A549 (cell line): ENCODE data around the gene NTHL1. TPM values are rescaled to one million over a fixed set of nuclear protein-coding genes. Genes with fewer than 3 reads are reported as not detected.

Experiments used
- ATAC-seq, 2 experiments: fragments of 200-7000 bp in 1 of 2; fragments of >200 bp in 1 of 2; cut with Nextera tagmentation in 1 of 2; cut with Tn5 transposase in 1 of 2; 3 replicates each; pipeline versions ENCODE4 v1.8.0 to v1.9.1; 2018 to 2020; ENCODE audit warnings: mild to moderate bottlenecking in 1 of 2, moderate library complexity in 1 of 2
- CTCF ChIA-PET: fragments of 300-600 bp; sonication (Branson Sonifier 250); formaldehyde crosslinking; extraction: SDS; loops from one replicate; lab custom pipeline; 2021; ENCODE audit warnings: antibody characterized with exemption, inconsistent platforms; lab: Yijun Ruan, JAX
- POLR2A ChIA-PET: fragments of 350-600 bp; formaldehyde crosslinking; extraction: SDS; loops from one replicate; lab custom pipeline; 2021; ENCODE audit warnings: antibody characterized with exemption, inconsistent platforms; lab: Yijun Ruan, JAX
- DNase-seq, 2 experiments: peaks; one replicate each; pipeline versions ENCODE4 v3.0.0 to v3.0.0-alpha.2; 2011 to 2016; ENCODE audit warnings: low read depth in 1 of 2, low spot score in 1 of 2
- FAIRE-seq: peaks from 2 replicates; lab custom pipeline; 2011; peaks lifted over from hg19 to GRCh38; lab: Jason Lieb, UNC
- H3K27ac ChIP-seq, 2 experiments: fragments of >200 bp; sonication (Bioruptor Twin); formaldehyde crosslinking; 3 replicates each; pipeline ENCODE4 v1.5.1; 2016 to 2017
- H3K4me1 ChIP-seq: fragments of >200 bp; sonication (Bioruptor Twin); formaldehyde crosslinking; 3 replicates; pipeline ENCODE4 v1.6.1; 2016
- H3K4me2 ChIP-seq: fragments of >200 bp; sonication (Bioruptor Twin); formaldehyde crosslinking; 3 replicates; pipeline ENCODE4 v1.6.1; 2016
- H3K4me3 ChIP-seq: fragments of >200 bp; sonication (Bioruptor Twin); formaldehyde crosslinking; 3 replicates; pipeline ENCODE4 v1.5.1; 2016
- H3K9me3 ChIP-seq: fragments of >200 bp; sonication (Bioruptor Twin); formaldehyde crosslinking; 3 replicates; pipeline ENCODE4 v1.6.1; 2016
- CBX2 ChIP-seq: fragments of 200-600 bp; sonication (generic); IDR thresholded peaks from 2 replicates; pipeline ENCODE4 v1.6.1; 2016; ENCODE audit warnings: low read depth, mild to moderate bottlenecking, borderline replicate concordance
- CEBPB ChIP-seq, 2 experiments: fragments of >200 bp in 1 of 2; sonication (Bioruptor Twin) in 1 of 2; formaldehyde crosslinking in 1 of 2; IDR thresholded peaks; 2 replicates each; pipeline ENCODE4 v1.6.1; 2012 to 2016
- CHD2 ChIP-seq: fragments of 150-350 bp; IDR thresholded peaks from 2 replicates; pipeline ENCODE4 v1.6.1; 2014; ENCODE audit warnings: low read length; ENCODE audit not compliant: partially characterized antibody
- EHF ChIP-seq: fragments of 250-450 bp; sonication (Bioruptor Pico); IDR thresholded peaks from 2 replicates; pipeline ENCODE4 v1.5.0; 2020; ENCODE audit warnings: mild to moderate bottlenecking
- EP300 ChIP-seq, 2 experiments: fragments of >200 bp; sonication (Bioruptor Twin); formaldehyde crosslinking; IDR thresholded peaks; 2 replicates in 1 of 2; 3 replicates in 1 of 2; pipeline ENCODE4 v1.6.1; 2016 to 2017
- ESRRA ChIP-seq: fragments of 150-350 bp; IDR thresholded peaks from 2 replicates; pipeline ENCODE4 v1.6.1; 2014; ENCODE audit warnings: mild to moderate bottlenecking, low read length, borderline replicate concordance
- FOSB ChIP-seq: fragments of 250-450 bp; sonication (Bioruptor Pico); IDR thresholded peaks from 2 replicates; pipeline ENCODE4 v1.5.0; 2020; ENCODE audit warnings: mild to moderate bottlenecking, moderate library complexity
- FOXS1 ChIP-seq: fragments of 250-450 bp; sonication (Bioruptor Pico); IDR thresholded peaks from 2 replicates; pipeline ENCODE4 v1.5.0; 2020; ENCODE audit warnings: mild to moderate bottlenecking, moderate library complexity
- HDAC2 ChIP-seq: fragments of 200-600 bp; sonication (generic); IDR thresholded peaks from 2 replicates; pipeline ENCODE4 v1.6.1; 2016
- HEYL ChIP-seq: fragments of 250-450 bp; sonication (Bioruptor Pico); IDR thresholded peaks from 2 replicates; pipeline ENCODE4 v1.8.0; 2021; ENCODE audit warnings: mild to moderate bottlenecking, moderate library complexity
- HOXA7 ChIP-seq: fragments of 250-450 bp; sonication (Bioruptor Pico); IDR thresholded peaks from 2 replicates; pipeline ENCODE4 v1.5.0; 2020; ENCODE audit warnings: mild to moderate bottlenecking, moderate library complexity
- HOXB13 ChIP-seq: fragments of 250-450 bp; sonication (Bioruptor Pico); IDR thresholded peaks from 2 replicates; pipeline ENCODE4 v1.5.0; 2020; ENCODE audit warnings: low read depth, mild to moderate bottlenecking, moderate library complexity
- JUN ChIP-seq, 2 experiments: fragments of >200 bp; sonication (Bioruptor Twin); formaldehyde crosslinking; IDR thresholded peaks; 2 replicates in 1 of 2; 3 replicates in 1 of 2; pipeline ENCODE4 v1.6.1; 2016 to 2017
- KDM5A ChIP-seq: fragments of 200-600 bp; sonication (generic); IDR thresholded peaks from 2 replicates; pipeline ENCODE4 v1.6.1; 2016; ENCODE audit warnings: antibody characterized with exemption, mild to moderate bottlenecking
- MAFK ChIP-seq: fragments of 450-650 bp; IDR thresholded peaks from 2 replicates; pipeline ENCODE4 v1.6.1; 2014; ENCODE audit not compliant: partially characterized antibody
- MYC ChIP-seq: IDR thresholded peaks from 2 replicates; pipeline ENCODE4 v1.6.1; 2012; ENCODE audit warnings: mild to moderate bottlenecking, inconsistent platforms, low read length, improper control_type of control experiment, borderline replicate concordance
- PHF8 ChIP-seq: fragments of 200-600 bp; sonication (generic); IDR thresholded peaks from 2 replicates; pipeline ENCODE4 v1.6.1; 2016; ENCODE audit warnings: low read depth, mild to moderate bottlenecking, antibody characterized with exemption, moderate library complexity, borderline replicate concordance
- POLR2A ChIP-seq: IDR thresholded peaks from 2 replicates; pipeline ENCODE4 v1.6.1; 2012; ENCODE audit warnings: mild to moderate bottlenecking, low read length
- POLR2AphosphoS2 ChIP-seq: conservative IDR thresholded peaks from 2 replicates; pipeline ENCODE4 v1.6.1; 2012; ENCODE audit warnings: low read length, improper control_type of control experiment, inconsistent platforms
- RAD21 ChIP-seq, 2 experiments: fragments of >200 bp in 1 of 2; sonication (Bioruptor Twin) in 1 of 2; formaldehyde crosslinking in 1 of 2; IDR thresholded peaks in 1 of 2; conservative IDR thresholded peaks in 1 of 2; 2 replicates in 1 of 2; 3 replicates in 1 of 2; pipeline ENCODE4 v1.6.1; 2012 to 2018; ENCODE audit warnings: inconsistent platforms in 1 of 2
- RARB ChIP-seq: fragments of 250-450 bp; sonication (Bioruptor Pico); IDR thresholded peaks from 2 replicates; pipeline ENCODE4 v1.8.0; 2021; ENCODE audit warnings: mild to moderate bottlenecking, moderate library complexity
- SMC3 ChIP-seq: fragments of >200 bp; sonication (Bioruptor Twin); formaldehyde crosslinking; IDR thresholded peaks from 3 replicates; pipeline ENCODE4 v1.6.1; 2018; ENCODE audit warnings: inconsistent platforms
- SREBF2 ChIP-seq: fragments of 450-650 bp; IDR thresholded peaks from 2 replicates; pipeline ENCODE4 v1.6.1; 2014; ENCODE audit warnings: mild to moderate bottlenecking, moderate library complexity
- USF2 ChIP-seq: fragments of 450-650 bp; IDR thresholded peaks from 2 replicates; pipeline ENCODE4 v1.6.1; 2014; ENCODE audit warnings: antibody characterized with exemption
- ZC3H11A ChIP-seq: fragments of 450-650 bp; IDR thresholded peaks from 2 replicates; pipeline ENCODE4 v1.6.1; 2014; ENCODE audit warnings: antibody characterized with exemption, mild to moderate bottlenecking
- ZFP36 ChIP-seq: fragments of 450-650 bp; IDR thresholded peaks from 2 replicates; pipeline ENCODE4 v1.6.1; 2014; ENCODE audit warnings: borderline replicate concordance; ENCODE audit not compliant: partially characterized antibody
- ZNF302 ChIP-seq: fragments of 250-450 bp; sonication (Bioruptor Pico); IDR thresholded peaks from 2 replicates; pipeline ENCODE4 v1.9.0; 2021; ENCODE audit warnings: inconsistent platforms, mild to moderate bottlenecking, moderate library complexity
- WGBS: methylation state at CpG from one replicate; pipeline ENCODE4 v1.1.6; 2017; ENCODE audit errors: missing lambda C conversion rate; 5-methylcytosine and 5-hydroxymethylcytosine counted together
- polyA plus RNA-seq, 4 experiments: library from polyadenylated mRNA; depleted of rRNA in 3 of 4; stranded (reverse); fragments of >200 nt; fragmentation: RNase III in 1 of 4; extraction: RNeasy Plus Mini Kit Qiagen cat#74134 plus additional on column Dnase treatment in 1 of 4; gene quantifications; 2 replicates in 3 of 4; 3 replicates in 1 of 4; pipeline ENCODE4 v1.2.3, GENCODE V29; 2011 to 2017
- TF ChIP-seq, protein P1 (sequence below): IDR thresholded peaks from 2 replicates; pipeline ENCODE4 v1.6.1; 2012; ENCODE audit warnings: low read depth, borderline replicate concordance
- TF ChIP-seq, protein P2 (sequence below): fragments of >200 bp; sonication (Bioruptor Twin); formaldehyde crosslinking; IDR thresholded peaks from 2 replicates; pipeline ENCODE4 v1.6.1; 2016
- TF ChIP-seq, protein P3 (sequence below): IDR thresholded peaks from 2 replicates; pipeline ENCODE4 v1.6.1; 2012
- TF ChIP-seq, protein P4 (sequence below): fragments of 250-450 bp; sonication (Bioruptor Pico); IDR thresholded peaks from 2 replicates; pipeline ENCODE4 v1.5.0; 2020; ENCODE audit warnings: low read depth, mild to moderate bottlenecking, moderate library complexity

Gene NTHL1
- polyA plus RNA-seq, 2 of the 4 experiments (the other 2 are of a cell fraction), result 28.8 to 42.3 TPM

- no peaks in the 10 kb centered on the region for H3K4me1 ChIP-seq
- no peak for FAIRE-seq
- no peak overlapping the region for H3K4me2 ChIP-seq
- WGBS, result 82% methylated on average over 17 of the region's 17 CpGs
- POLR2A ChIA-PET, result no interaction called here
- no peak overlapping the region for H3K27ac ChIP-seq
- H3K9me3 ChIP-seq, result no peaks in the 10 kb centered on the region
- TF ChIP-seq FOXS1 (CRISPR knock-in tag) (no peak), CEBPB (IDR thresholded peaks at IDR 0.05) (no peak), CBX2 (no peak), RARB (CRISPR knock-in tag) (no peak), RAD21 (conservative IDR thresholded peaks at IDR 0.05 in 1 of 2, IDR thresholded peaks at IDR 0.05 in 1 of 2) (no peak), FOSB (CRISPR knock-in tag) (no peak), MYC (no peak), SMC3 (no peak), ESRRA (no peak), HDAC2 (no peak), HEYL (CRISPR knock-in tag) (no peak)
- TF ChIP-seq, protein P1, sequence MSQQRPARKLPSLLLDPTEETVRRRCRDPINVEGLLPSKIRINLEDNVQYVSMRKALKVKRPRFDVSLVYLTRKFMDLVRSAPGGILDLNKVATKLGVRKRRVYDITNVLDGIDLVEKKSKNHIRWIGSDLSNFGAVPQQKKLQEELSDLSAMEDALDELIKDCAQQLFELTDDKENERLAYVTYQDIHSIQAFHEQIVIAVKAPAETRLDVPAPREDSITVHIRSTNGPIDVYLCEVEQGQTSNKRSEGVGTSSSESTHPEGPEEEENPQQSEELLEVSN, result no peak
- TF ChIP-seq, all 56 proteins: peak for 0
- CTCF ChIA-PET, result interaction anchor here (1.7 to 3.7 kb wide), 4 partner anchors 13 to 80 kb away, joined by 5 to 14 read pairs (median 6); no protein-coding TSS in a partner anchor
- DNase-seq (no peak), ATAC-seq (no peak)
- H3K4me3 ChIP-seq, result no peak overlapping the region
Measured at GRCh38 chr16:2060346-2060745, 12.7 kb upstream of the NTHL1 start.

DNA sequence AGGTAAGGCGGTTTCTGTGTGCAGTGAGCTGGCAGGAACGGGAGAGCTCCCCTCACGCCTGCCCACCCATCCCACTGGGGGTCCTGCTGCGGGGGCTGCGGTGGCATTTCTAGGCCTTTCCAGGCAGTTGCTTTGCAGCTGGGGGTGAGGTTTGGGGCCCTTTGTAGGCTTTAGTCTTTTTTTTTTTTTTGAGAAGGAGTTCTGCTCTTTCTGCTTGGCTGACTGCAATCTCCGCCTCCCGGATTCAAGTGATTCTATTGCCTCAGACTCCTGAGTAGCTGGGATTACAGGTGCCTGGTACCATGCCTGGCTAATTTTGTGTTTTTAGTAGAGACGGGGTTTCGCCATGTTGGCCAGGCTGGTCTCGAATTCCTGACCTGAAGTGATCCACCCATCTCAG is 11.2 kb upstream of the NTHL1 start:
- FAIRE-seq (no peak), ATAC-seq (no peak), DNase-seq (no peak)
- ChIA-PET POLR2A (interaction anchor here (0.7 kb wide), 1 partner anchor 13 kb away, joined by 6 read pairs; no protein-coding TSS in a partner anchor), CTCF (interaction anchor here (1.1 to 3.7 kb wide), 4 partner anchors 12 to 82 kb away, joined by 3 to 14 read pairs (median 6); no protein-coding TSS in a partner anchor)
- WGBS, result 97% methylated on average over 10 of the region's 10 CpGs
- H3K4me2 ChIP-seq, result no peak overlapping the region
- no peak overlapping the region for H3K27ac ChIP-seq
- no peaks in the 10 kb centered on the region for H3K9me3 ChIP-seq
- no peak overlapping the region for H3K4me3 ChIP-seq
- TF ChIP-seq SREBF2, result no peak
- TF ChIP-seq HOXB13 (CRISPR knock-in tag), result no peak
- no peak for TF ChIP-seq ZNF302 (CRISPR knock-in tag)
- no peak for TF ChIP-seq HOXA7
- TF ChIP-seq PHF8, result no peak
- TF ChIP-seq, protein P2, sequence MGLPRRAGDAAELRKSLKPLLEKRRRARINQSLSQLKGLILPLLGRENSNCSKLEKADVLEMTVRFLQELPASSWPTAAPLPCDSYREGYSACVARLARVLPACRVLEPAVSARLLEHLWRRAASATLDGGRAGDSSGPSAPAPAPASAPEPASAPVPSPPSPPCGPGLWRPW, result no peak
- TF ChIP-seq JUN (IDR thresholded peaks at IDR 0.05), result no peak
- TF ChIP-seq CHD2, result no peak
- TF ChIP-seq FOXS1 (CRISPR knock-in tag), result no peak
- no peak for TF ChIP-seq KDM5A
- no peak for TF ChIP-seq EP300 (IDR thresholded peaks at IDR 0.05)
- no peak for TF ChIP-seq POLR2A
- no peak for TF ChIP-seq POLR2AphosphoS2
- TF ChIP-seq MAFK, result no peak
- no peak for TF ChIP-seq USF2
- no peaks in the 10 kb centered on the region for H3K4me1 ChIP-seq

GRCh38 chr16:2058420-2058819 is 10.8 kb upstream of the NTHL1 start:
- ATAC-seq (no peak), DNase-seq (no peak), FAIRE-seq (no peak)
- no peak overlapping the region for H3K4me2 ChIP-seq
- ChIA-PET CTCF (interaction anchor here (1.1 to 1.8 kb wide), 3 partner anchors 13 to 82 kb away, joined by 3 to 8 read pairs (median 5); no protein-coding TSS in a partner anchor), POLR2A (no interaction called here)
- H3K9me3 ChIP-seq, result no peaks in the 10 kb centered on the region
- WGBS, result 91% methylated on average over 13 of the region's 13 CpGs
- no peak overlapping the region for H3K4me3 ChIP-seq
- TF ChIP-seq CEBPB (IDR thresholded peaks at IDR 0.05) (no peak), ZC3H11A (no peak), USF2 (no peak), ZFP36 (no peak), CHD2 (no peak), EHF (CRISPR knock-in tag) (no peak), ESRRA (no peak), SREBF2 (no peak)
- TF ChIP-seq, protein P3, sequence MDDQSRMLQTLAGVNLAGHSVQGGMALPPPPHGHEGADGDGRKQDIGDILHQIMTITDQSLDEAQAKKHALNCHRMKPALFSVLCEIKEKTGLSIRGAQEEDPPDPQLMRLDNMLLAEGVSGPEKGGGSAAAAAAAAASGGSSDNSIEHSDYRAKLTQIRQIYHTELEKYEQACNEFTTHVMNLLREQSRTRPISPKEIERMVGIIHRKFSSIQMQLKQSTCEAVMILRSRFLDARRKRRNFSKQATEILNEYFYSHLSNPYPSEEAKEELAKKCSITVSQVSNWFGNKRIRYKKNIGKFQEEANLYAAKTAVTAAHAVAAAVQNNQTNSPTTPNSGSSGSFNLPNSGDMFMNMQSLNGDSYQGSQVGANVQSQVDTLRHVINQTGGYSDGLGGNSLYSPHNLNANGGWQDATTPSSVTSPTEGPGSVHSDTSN, result no peak
- TF ChIP-seq, protein P4, sequence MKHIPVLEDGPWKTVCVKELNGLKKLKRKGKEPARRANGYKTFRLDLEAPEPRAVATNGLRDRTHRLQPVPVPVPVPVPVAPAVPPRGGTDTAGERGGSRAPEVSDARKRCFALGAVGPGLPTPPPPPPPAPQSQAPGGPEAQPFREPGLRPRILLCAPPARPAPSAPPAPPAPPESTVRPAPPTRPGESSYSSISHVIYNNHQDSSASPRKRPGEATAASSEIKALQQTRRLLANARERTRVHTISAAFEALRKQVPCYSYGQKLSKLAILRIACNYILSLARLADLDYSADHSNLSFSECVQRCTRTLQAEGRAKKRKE (CRISPR knock-in tag), result no peak
- no peaks in the 10 kb centered on the region for H3K4me1 ChIP-seq
- H3K27ac ChIP-seq, result no peak overlapping the region
